Keratinocyte (primary cell): Measurements from ENCODE around the gene MYO7B. TPM values are rescaled to one million over a fixed set of nuclear protein-coding genes. Genes with fewer than 3 reads are reported as not detected.

ENCODE experiments used
- DNase-seq: peaks from one replicate; pipeline ENCODE4 v3.0.0-alpha.2; 2011; ENCODE audit warnings: low read depth, missing footprints, low spot score
- FAIRE-seq: peaks from 2 replicates; lab custom pipeline; 2011; peaks lifted over from hg19 to GRCh38; lab: Jason Lieb, UNC
- H2AFZ ChIP-seq: 2 replicates; pipeline ENCODE4 v1.6.0; 2012; ENCODE audit warnings: low read length, control low read depth, inconsistent platforms; ENCODE audit not compliant: control insufficient read depth
- H3K27ac ChIP-seq: 2 replicates; pipeline ENCODE4 v1.5.1; 2011; ENCODE audit warnings: low read length; ENCODE audit not compliant: control insufficient read depth, insufficient read depth
- H3K27me3 ChIP-seq: 3 replicates; pipeline ENCODE4 v1.6.0; 2011; ENCODE audit warnings: low read length; ENCODE audit not compliant: control insufficient read depth, insufficient read depth; ENCODE audit errors: extremely low read depth
- H3K36me3 ChIP-seq, 2 experiments: 2 replicates in 1 of 2; 3 replicates in 1 of 2; pipeline ENCODE4 v1.5.1; 2011; ENCODE audit warnings: low read length in 2 of 2, mild to moderate bottlenecking in 1 of 2; ENCODE audit not compliant: control insufficient read depth in 2 of 2, insufficient read depth in 2 of 2; ENCODE audit errors: extremely low read depth in 1 of 2
- H3K4me1 ChIP-seq: 3 replicates; pipeline ENCODE4 v1.5.1; 2011; ENCODE audit warnings: low read length; ENCODE audit not compliant: control insufficient read depth, insufficient read depth; ENCODE audit errors: extremely low read depth
- H3K4me2 ChIP-seq: 3 replicates; pipeline ENCODE4 v1.6.0; 2011; ENCODE audit warnings: low read depth, low read length; ENCODE audit not compliant: control insufficient read depth, insufficient read depth; ENCODE audit errors: extremely low read depth
- H3K4me3 ChIP-seq, 3 experiments: fragments of 200-600 bp in 1 of 3; sonication (generic) in 1 of 3; 2 replicates in 2 of 3; 3 replicates in 1 of 3; pipeline ENCODE4 v1.5.1; 2011 to 2016; ENCODE audit warnings: low read length in 3 of 3, mild to moderate bottlenecking in 3 of 3, control low read depth in 2 of 3, inconsistent platforms in 1 of 3, low read depth in 1 of 3, mixed read lengths in 1 of 3, mixed run types in 1 of 3, moderate library complexity in 1 of 3; ENCODE audit not compliant: control insufficient read depth in 2 of 3, insufficient read depth in 2 of 3; ENCODE audit errors: extremely low read depth in 1 of 3
- H3K79me2 ChIP-seq: 2 replicates; pipeline ENCODE4 v1.6.0; 2012; ENCODE audit warnings: low read length; ENCODE audit not compliant: control insufficient read depth, insufficient read depth
- H3K9ac ChIP-seq: 3 replicates; pipeline ENCODE4 v1.6.0; 2011; ENCODE audit warnings: low read length; ENCODE audit not compliant: control insufficient read depth, insufficient read depth; ENCODE audit errors: extremely low read depth
- H3K9me1 ChIP-seq: 3 replicates; pipeline ENCODE4 v1.6.0; 2011; ENCODE audit warnings: low read length; ENCODE audit not compliant: control insufficient read depth, insufficient read depth; ENCODE audit errors: extremely low read depth
- H3K9me3 ChIP-seq: 2 replicates; pipeline ENCODE4 v1.5.1; 2012; ENCODE audit warnings: low read depth, low read length; ENCODE audit not compliant: control insufficient read depth
- H4K20me1 ChIP-seq: 3 replicates; pipeline ENCODE4 v1.6.0; 2011; ENCODE audit warnings: low read length; ENCODE audit not compliant: control insufficient read depth, insufficient read depth; ENCODE audit errors: extremely low read depth
- EZH2 ChIP-seq: IDR thresholded peaks from one replicate; pipeline ENCODE4 v1.6.1; 2012; ENCODE audit warnings: inconsistent platforms, mild to moderate bottlenecking, low read length, moderate library complexity
- dilution Hi-C: fragments of 300-500 bp; cut with MboI; formaldehyde crosslinking; loops from one replicate; pipeline ENCODE4 v1.7.0; 2020; ENCODE audit warnings: low sequenced_read_pairs; ENCODE audit not compliant: extremely low pct_ligation_motif_present
- polyA plus RNA-seq, 5 experiments: library from polyadenylated mRNA; depleted of rRNA in 3 of 5; stranded (reverse) in 3 of 5; stranded (forward) in 1 of 5; unstranded in 1 of 5; fragments of >200 nt; gene quantifications; 1 replicate in 1 of 5; 2 replicates in 3 of 5; 3 replicates in 1 of 5; pipeline versions ENCODE4 v1.2.1 to v1.2.3, GENCODE V29; 2011 to 2012; ENCODE audit warnings: missing spikeins in 2 of 5, low read depth in 1 of 5, low replicate concordance in 1 of 5
- TF ChIP-seq, protein P1 (sequence below), 3 experiments: IDR thresholded peaks in 1 of 3; conservative IDR thresholded peaks in 1 of 3; optimal IDR thresholded peaks in 1 of 3; 2 replicates in 2 of 3; 3 replicates in 1 of 3; pipeline versions ENCODE3 to v1.5.1; 2011; ENCODE audit warnings: low read length in 3 of 3, mild to moderate bottlenecking in 3 of 3, moderate library complexity in 2 of 3, control low read depth in 1 of 3, inconsistent platforms in 1 of 3; ENCODE audit not compliant: insufficient read depth in 2 of 3; ENCODE audit errors: extremely low read depth in 1 of 3

MYO7B gene
- polyA plus RNA-seq, 1 donor (not counting 4 experiments of a cell fraction or from before 2014, with no cell fraction given), result not detected

DNA sequence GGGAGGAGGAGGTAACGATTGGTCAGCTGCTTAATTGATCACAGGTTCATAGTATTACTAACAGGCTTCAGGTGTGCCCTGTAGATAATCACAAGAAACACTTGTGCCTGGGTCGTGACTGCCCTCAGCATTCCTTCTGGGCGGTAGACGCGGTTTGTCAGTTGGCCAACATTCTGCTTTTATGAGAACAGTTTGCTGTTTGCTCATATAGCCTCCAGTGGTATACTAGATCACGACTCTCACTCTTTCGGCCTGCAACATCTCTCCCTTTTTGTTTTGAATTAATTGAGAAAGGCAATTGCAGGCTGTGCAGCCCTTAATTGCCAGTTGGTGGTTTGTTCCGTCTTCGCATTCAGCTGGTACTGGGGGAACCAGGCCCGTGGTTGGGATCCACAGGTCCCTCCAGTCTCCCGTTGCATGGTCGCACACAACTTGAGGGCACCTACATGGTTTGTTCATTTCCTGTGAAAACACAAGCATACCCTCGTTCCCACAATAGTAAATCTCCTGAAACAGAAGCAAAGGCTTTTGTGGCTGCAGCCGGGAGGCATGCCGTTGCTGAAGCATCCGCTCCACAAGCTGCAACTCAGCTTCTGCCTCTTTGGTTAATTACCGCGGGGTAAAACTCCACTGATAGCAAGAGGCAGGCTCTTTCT lies 80.2 kb downstream of the MYO7B start:
- H3K9me1 ChIP-seq, result no peaks in the 10 kb centered on the region
- no peak for DNase-seq
- no peak overlapping the region for H3K27ac ChIP-seq
- no peak overlapping the region for H3K4me3 ChIP-seq
- peaks cover 3% of the 10 kb centered on the region for H3K4me1 ChIP-seq
- H3K36me3 ChIP-seq, result no peaks in the 10 kb centered on the region
- dilution Hi-C loops, result no loop called here
- H3K27me3 ChIP-seq, result peaks cover 7% of the 10 kb centered on the region
- H4K20me1 ChIP-seq, result no peaks in the 10 kb centered on the region
- TF ChIP-seq EZH2, result no peak
- TF ChIP-seq, protein P1, sequence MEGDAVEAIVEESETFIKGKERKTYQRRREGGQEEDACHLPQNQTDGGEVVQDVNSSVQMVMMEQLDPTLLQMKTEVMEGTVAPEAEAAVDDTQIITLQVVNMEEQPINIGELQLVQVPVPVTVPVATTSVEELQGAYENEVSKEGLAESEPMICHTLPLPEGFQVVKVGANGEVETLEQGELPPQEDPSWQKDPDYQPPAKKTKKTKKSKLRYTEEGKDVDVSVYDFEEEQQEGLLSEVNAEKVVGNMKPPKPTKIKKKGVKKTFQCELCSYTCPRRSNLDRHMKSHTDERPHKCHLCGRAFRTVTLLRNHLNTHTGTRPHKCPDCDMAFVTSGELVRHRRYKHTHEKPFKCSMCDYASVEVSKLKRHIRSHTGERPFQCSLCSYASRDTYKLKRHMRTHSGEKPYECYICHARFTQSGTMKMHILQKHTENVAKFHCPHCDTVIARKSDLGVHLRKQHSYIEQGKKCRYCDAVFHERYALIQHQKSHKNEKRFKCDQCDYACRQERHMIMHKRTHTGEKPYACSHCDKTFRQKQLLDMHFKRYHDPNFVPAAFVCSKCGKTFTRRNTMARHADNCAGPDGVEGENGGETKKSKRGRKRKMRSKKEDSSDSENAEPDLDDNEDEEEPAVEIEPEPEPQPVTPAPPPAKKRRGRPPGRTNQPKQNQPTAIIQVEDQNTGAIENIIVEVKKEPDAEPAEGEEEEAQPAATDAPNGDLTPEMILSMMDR (optimal IDR thresholded peaks at IDR 0.05 in 1 of 3, IDR thresholded peaks at IDR 0.05 in 1 of 3, conservative IDR thresholded peaks at IDR 0.05 in 1 of 3; ENCODE audit: extremely low read depth in 1 of 3, insufficient read depth in 2 of 3, low read length in 3 of 3), result no peak
- H3K9me3 ChIP-seq, result no peaks in the 10 kb centered on the region
- no peak for FAIRE-seq
- H3K4me2 ChIP-seq, result no peak overlapping the region
- H2AFZ ChIP-seq, result no peak overlapping the region
- H3K79me2 ChIP-seq, result no peaks in the 10 kb centered on the region
- no peak overlapping the region for H3K9ac ChIP-seq

DNA sequence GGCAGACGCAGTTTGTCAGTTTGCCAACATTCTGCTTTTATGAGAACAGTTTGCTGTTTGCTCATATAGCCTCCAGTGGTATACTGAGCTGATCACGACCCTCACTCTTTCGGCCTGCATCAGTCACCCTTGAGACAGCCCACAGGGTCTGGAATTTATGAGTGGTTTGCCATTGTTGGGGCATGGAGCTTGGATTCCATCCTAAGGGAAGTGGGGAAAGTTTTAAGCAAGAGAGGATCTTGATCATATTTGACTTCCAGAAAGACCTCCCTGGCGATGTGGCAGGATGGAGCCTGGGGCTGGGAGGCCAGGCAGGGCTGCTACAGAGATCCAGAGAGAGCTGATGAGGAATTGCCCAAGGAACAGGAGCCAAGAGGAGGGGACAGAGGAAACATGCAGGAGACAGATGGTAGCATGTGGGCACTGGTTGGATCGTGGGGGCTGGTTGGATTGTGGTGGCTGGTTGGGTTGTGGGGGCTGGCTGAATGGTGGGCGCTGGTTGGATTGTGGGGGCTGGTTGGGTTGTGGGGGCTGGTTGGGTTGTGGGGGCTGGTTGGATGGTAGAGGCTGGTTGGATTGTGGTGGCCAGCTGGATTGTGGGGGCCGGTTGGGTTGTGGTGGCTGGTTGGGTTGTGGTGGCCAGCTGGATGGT lies 83.2 kb downstream of the MYO7B start:
- Histone ChIP-seq H3K79me2 (no peaks in the 10 kb centered on the region), H3K9ac (no peak overlapping the region), H3K9me3 (no peaks in the 10 kb centered on the region), H3K36me3 (no peaks in the 10 kb centered on the region), H3K27ac (no peak overlapping the region), H4K20me1 (no peaks in the 10 kb centered on the region), H3K27me3 (peaks cover 7% of the 10 kb centered on the region), H2AFZ (no peak overlapping the region), H3K9me1 (no peaks in the 10 kb centered on the region), H3K4me1 (peaks cover 7% of the 10 kb centered on the region), H3K4me3 (no peak overlapping the region), H3K4me2 (no peak overlapping the region)
- FAIRE-seq (no peak), DNase-seq (no peak)
- dilution Hi-C loops, result no loop called here
- TF ChIP-seq EZH2, result no peak
- TF ChIP-seq, protein P1 (optimal IDR thresholded peaks at IDR 0.05 in 1 of 3, IDR thresholded peaks at IDR 0.05 in 1 of 3, conservative IDR thresholded peaks at IDR 0.05 in 1 of 3; ENCODE audit: extremely low read depth in 1 of 3, insufficient read depth in 2 of 3, low read length in 3 of 3), result no peak
